HG02938 (cell line): ENCODE measurements around the gene RAC2.
"Not testable (repeated sequence)": the region's sequence is repeated elsewhere in the genome, so short reads cannot be mapped to it uniquely, and the experiment has no call there.

Source experiments
- ATAC-seq: cut with Tn5 transposase; IDR thresholded peaks from one replicate; pipeline ENCODE4 v1.9.1; 2021; ENCODE audit warnings: mild to moderate bottlenecking, moderate library complexity; ENCODE audit not compliant: unreplicated experiment

Gene RAC2

DNA sequence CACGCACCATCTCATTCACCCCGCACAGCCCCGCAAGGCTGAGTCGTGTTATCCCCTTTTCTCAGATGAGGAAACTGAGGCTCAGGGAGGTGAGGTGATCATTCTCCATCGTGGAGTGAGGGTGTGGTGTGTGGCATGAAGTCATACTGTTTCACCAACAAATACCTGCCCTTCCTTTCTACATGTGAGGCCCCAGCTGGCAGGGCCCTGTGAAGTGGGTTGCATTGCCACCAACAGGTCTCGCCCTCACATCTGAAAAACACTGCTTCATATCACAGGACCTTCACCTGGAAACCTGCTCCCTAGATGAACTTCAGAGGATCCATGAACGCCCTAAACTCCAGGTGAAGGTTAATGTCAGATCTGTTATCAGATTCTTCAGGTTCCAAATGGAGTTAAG is 36.1 kb downstream of the RAC2 start:
- no peak for ATAC-seq

GRCh38 chr22:37206841-37207821 is 36.9 kb downstream of the RAC2 start:
- ATAC-seq, result no peak

- ATAC-seq, result no peak
These were observed 37.8 kb downstream of the RAC2 start for GRCh38 chr22:37206118-37206840.

- ATAC-seq, result no peak
These were observed 39.0 kb downstream of the RAC2 start for GRCh38 chr22:37205046-37205445.

GRCh38 chr22:37204045-37204655 is 39.9 kb downstream of the RAC2 start:
- ATAC-seq, result no peak

- no peak for ATAC-seq
These were observed 40.6 kb downstream of the RAC2 start for GRCh38 chr22:37203354-37204044.

DNA sequence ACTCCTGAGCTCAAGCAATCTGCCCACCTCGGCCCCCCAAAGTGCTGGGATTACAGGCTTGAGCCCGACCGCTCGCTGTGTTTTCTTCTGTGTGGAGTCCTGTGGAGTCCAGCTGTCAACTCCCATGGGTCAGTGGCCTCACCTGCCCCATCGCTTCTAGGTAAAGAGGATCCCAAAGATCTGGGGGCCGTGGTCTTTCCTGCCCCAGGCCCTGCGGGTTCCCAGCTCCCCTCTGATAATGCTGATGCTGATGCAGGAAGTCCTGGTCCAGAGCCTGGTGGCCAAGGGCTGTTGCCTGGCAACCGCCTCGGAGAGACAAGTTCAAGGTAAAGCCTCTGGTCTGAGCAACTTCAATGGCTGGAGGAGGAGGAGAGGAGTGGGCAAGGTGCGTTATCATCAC is 41.4 kb downstream of the RAC2 start:
- ATAC-seq, result no peak

- ATAC-seq, result no peak
These were observed 42.0 kb downstream of the RAC2 start for GRCh38 chr22:37202001-37202555.

GRCh38 chr22:37201443-37201820 is 42.6 kb downstream of the RAC2 start:
- not testable (repeated sequence) for ATAC-seq

- no peak for ATAC-seq
These were observed 44.3 kb downstream of the RAC2 start for GRCh38 chr22:37199760-37200108.

GRCh38 chr22:37199103-37199759 is 44.8 kb downstream of the RAC2 start:
- peak; percentile 87 for ATAC-seq

- ATAC-seq, result no peak
These were observed 45.6 kb downstream of the RAC2 start for GRCh38 chr22:37198258-37199102.

DNA sequence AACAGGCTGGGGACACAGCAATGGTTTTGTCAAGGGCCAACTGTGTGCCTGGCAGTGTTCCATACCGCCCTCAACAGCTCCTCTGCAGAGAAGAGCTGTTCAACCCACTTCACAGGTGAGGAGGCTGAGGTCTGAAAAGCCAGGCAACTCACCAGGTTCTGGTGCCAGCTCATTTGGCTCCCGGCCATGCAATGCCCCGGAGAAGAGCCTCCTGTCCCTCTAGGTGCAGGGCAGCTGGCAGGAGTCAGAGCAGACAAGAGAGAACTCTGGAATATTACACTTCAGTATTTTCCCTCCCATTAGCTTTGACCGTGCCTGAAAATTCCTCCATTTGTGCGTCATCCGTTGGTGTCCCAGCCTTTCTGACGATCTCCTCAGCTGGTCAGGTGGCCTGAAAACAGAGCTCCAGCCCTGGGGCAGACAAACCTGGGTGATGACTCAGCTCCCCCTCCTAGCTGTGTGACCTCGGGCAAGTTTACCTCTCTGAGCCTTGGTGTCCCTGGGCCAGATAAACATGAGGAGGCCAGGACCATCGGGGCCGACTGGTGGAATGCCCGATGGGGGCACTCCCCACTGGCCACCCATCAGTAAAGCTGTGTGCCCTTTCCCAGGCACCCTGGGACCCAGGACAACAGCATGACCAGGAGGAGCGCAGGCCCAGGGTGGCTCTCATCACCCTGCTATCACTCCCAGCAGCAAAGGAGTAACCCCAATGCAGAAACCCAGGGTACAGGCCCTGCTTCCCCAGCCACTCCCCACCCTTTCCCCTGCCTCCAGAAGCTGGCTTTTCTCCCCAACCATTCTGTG is 46.4 kb downstream of the RAC2 start:
- no peak for ATAC-seq

- ATAC-seq, result no peak
These were observed 47.3 kb downstream of the RAC2 start for GRCh38 chr22:37196539-37197450.

DNA sequence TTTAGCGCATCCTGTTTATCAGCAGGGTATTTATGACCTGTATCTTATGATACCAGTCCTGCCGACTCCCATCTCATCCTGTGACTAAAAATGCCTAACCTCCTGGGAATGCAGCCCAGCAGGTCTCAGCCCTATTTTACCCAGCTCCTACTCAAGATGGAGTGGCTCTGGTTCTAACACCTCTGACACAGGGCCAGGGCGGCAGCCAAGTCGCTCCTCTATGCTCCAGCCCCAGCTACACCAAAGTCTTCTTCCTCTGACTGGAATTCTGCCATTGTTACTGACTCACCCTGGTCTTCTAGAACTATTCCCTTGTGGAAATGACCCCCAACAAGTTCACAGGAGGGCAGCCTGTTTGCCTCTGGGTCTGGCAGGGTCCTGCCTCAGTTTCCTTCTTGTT is 48.1 kb downstream of the RAC2 start:
- no peak for ATAC-seq

DNA sequence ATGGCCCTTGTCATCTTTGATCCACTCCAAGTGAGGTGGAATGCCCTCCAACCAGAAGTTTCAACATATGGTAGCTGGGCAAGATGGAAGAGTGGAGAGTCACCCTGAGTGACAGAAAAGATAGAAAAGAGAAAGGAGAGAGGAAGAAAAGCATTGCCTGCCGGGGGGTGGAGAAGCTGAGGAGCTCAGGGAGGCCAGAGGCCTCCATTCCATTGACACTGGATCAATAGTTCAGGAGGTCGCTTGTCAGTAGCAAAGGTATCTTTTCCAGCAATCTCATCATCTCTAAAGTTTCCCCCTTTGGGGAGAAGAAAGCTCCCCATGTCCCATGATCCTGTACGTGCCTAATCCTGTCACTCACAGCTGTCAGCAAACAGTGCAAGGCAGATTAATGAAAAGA is 49.3 kb downstream of the RAC2 start:
- ATAC-seq, result no peak

GRCh38 chr22:37193629-37194191 is 50.4 kb downstream of the RAC2 start:
- ATAC-seq, result no peak
